C4-2B (cell line): ENCODE measurements around the gene PSMD8.

ENCODE experiments used
- CTCF ChIP-seq: fragments of 450-650 bp; conservative IDR thresholded peaks from 2 replicates; pipeline ENCODE4 v1.5.1; 2017; ENCODE audit warnings: mild to moderate bottlenecking
- ZFX ChIP-seq: fragments of 450-650 bp; IDR thresholded peaks from 2 replicates; pipeline ENCODE4 v1.6.1; 2017

DNA sequence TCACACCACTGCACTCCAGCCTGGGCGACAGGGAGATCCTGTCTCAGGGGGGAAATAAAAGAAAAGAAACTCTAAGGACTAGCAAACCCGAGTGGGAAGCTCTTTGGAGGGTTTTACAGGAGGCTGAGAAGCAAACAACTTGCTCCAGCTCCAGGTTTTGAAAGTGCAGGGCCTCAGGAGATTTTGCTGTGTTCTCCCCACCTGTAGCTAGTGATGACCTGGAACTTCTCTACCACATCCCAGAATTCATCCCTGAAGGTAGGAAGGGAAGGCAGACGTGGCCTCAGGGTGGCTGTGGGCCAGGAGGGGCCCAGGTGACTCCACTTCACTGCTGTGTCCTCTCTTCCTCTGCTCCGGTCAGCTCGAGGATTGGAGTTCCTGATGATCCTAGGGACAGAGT lies 16.3 kb upstream of the PSMD8 start:
- no peak for TF ChIP-seq CTCF
- TF ChIP-seq ZFX: no peak
